ENCODE results near the gene STX11.
A peak's percentile ranks its signal among the peaks of the same experiment; 100 is the strongest.

STX11 gene

DNA sequence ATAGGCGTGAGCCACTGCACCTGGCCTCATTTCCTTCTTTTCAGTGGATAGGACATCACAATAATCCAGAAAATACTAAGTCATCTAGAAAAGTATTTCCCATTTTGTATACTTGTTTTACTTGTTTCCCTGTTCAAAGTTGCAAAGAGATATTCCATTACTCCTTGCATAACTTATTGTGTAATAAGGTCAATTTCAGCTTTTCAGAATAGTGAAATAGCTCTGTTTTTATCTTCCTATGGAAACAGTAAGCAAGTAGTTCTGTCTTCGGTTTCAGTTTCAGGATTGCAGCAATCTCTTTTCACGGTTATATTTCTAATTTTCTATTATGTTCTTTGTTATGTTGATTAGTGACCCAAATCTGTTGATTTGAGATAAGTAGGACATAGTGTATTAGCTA, 6.0 kb downstream of the STX11 start:
- TF ChIP-seq, protein P1, sequence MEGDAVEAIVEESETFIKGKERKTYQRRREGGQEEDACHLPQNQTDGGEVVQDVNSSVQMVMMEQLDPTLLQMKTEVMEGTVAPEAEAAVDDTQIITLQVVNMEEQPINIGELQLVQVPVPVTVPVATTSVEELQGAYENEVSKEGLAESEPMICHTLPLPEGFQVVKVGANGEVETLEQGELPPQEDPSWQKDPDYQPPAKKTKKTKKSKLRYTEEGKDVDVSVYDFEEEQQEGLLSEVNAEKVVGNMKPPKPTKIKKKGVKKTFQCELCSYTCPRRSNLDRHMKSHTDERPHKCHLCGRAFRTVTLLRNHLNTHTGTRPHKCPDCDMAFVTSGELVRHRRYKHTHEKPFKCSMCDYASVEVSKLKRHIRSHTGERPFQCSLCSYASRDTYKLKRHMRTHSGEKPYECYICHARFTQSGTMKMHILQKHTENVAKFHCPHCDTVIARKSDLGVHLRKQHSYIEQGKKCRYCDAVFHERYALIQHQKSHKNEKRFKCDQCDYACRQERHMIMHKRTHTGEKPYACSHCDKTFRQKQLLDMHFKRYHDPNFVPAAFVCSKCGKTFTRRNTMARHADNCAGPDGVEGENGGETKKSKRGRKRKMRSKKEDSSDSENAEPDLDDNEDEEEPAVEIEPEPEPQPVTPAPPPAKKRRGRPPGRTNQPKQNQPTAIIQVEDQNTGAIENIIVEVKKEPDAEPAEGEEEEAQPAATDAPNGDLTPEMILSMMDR (conservative IDR thresholded peaks at IDR 0.05; ENCODE audit: low read depth, low read length), result no peak

GRCh38 chr6:144156991-144157390, 6.7 kb downstream of the STX11 start:
- H3K27ac ChIP-seq, result peak overlapping the region; percentile 59; the same call in 1 of the 2 replicates
- peak overlapping the region; percentile 93; the same call in 1 of the 2 replicates for H3K4me2 ChIP-seq
- peaks cover 16% of the 10 kb centered on the region for H3K79me2 ChIP-seq (ENCODE audit: insufficient read depth, low read depth)
- H3K36me3 ChIP-seq (ENCODE audit: insufficient read depth), result no peaks in the 10 kb centered on the region
- peaks cover 63% of the 10 kb centered on the region for H3K4me1 ChIP-seq (ENCODE audit: low read depth, poor library complexity, severe bottlenecking)
- H3K27me3 ChIP-seq (ENCODE audit: insufficient read depth, low read depth), result no peaks in the 10 kb centered on the region
- no peak overlapping the region for H3K9ac ChIP-seq
- no peaks in the 10 kb centered on the region for H4K20me1 ChIP-seq (ENCODE audit: insufficient read depth)
- no peak overlapping the region for H3K4me3 ChIP-seq (IDR thresholded peaks at IDR 0.05; ENCODE audit: insufficient read depth, low read depth, low read length)
- TF ChIP-seq, protein P1 (conservative IDR thresholded peaks at IDR 0.05; ENCODE audit: low read depth, low read length), result no peak
- H2AFZ ChIP-seq (ENCODE audit: low read depth), result no peak overlapping the region

More for the DNA sequence above, 6.0 kb downstream of the STX11 start:
- H2AFZ ChIP-seq (ENCODE audit: low read depth), result no peak overlapping the region
- H3K4me1 ChIP-seq (ENCODE audit: low read depth, poor library complexity, severe bottlenecking), result peaks cover 69% of the 10 kb centered on the region
- no peaks in the 10 kb centered on the region for H4K20me1 ChIP-seq (ENCODE audit: insufficient read depth)
- H3K79me2 ChIP-seq (ENCODE audit: insufficient read depth, low read depth), result peaks cover 19% of the 10 kb centered on the region
- peak overlapping the region; percentile 93 for H3K4me2 ChIP-seq
- H3K9ac ChIP-seq, result peak overlapping the region; percentile 13; the same call in 1 of the 2 replicates
- H3K36me3 ChIP-seq (ENCODE audit: insufficient read depth), result no peaks in the 10 kb centered on the region
- H3K27ac ChIP-seq, result peak overlapping the region; percentile 59; the same call in 1 of the 2 replicates
- no peak overlapping the region for H3K4me3 ChIP-seq (IDR thresholded peaks at IDR 0.05; ENCODE audit: insufficient read depth, low read depth, low read length)
- no peaks in the 10 kb centered on the region for H3K27me3 ChIP-seq (ENCODE audit: insufficient read depth, low read depth)

DNA sequence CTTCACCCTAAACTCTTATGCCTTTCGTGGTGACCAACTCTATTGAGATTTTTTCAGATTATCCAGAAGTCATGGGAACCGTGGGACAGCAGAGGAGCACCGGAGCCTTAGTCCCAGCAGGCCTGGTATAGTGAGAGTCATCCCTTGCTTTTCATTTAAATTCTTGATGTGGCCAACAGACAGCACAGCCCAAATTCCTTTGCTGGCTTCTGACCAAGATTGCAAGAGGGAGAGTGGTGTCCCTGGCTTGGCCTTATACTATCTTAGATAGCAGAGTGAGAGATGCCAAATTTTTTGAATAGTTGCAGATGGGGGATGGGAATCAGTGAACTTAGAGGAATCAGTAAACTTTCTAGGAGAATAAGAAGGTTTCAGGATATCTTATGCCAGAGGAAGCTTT, 7.8 kb downstream of the STX11 start:
- TF ChIP-seq, protein P1 (conservative IDR thresholded peaks at IDR 0.05; ENCODE audit: low read depth, low read length), result no peak
- Histone ChIP-seq H3K27ac (no peak overlapping the region), H3K9ac (no peak overlapping the region), H3K27me3 (ENCODE audit: insufficient read depth, low read depth) (no peaks in the 10 kb centered on the region), H3K79me2 (ENCODE audit: insufficient read depth, low read depth) (peaks cover 7% of the 10 kb centered on the region; the same call in 1 of the 2 replicates), H4K20me1 (ENCODE audit: insufficient read depth) (no peaks in the 10 kb centered on the region), H3K4me3 (IDR thresholded peaks at IDR 0.05; ENCODE audit: insufficient read depth, low read depth, low read length) (no peak overlapping the region), H3K4me1 (ENCODE audit: low read depth, poor library complexity, severe bottlenecking) (peaks cover 52% of the 10 kb centered on the region), H3K36me3 (ENCODE audit: insufficient read depth) (no peaks in the 10 kb centered on the region), H3K4me2 (no peak overlapping the region), H2AFZ (ENCODE audit: low read depth) (no peak overlapping the region)

DNA sequence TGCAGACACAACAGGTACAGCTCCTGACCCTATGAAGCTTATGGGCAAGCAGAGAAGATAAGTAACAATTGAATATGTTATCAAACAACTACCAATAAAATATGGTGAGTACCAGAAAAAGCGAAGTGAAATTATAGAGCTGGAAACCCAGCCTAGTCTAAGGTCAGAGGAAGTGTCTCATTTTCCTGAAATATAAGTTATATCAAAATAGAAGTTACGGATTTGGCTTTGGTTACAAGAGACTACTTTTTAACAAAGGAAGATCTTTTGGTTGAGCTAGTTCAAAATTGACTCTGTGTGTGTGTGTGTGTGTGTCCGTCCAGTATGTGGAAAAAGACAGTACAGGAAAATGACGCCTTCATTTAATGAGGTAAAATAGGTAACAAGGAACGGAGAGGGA, 8.9 kb downstream of the STX11 start:
- Histone ChIP-seq H3K9ac (no peak overlapping the region), H3K79me2 (ENCODE audit: insufficient read depth, low read depth) (no peaks in the 10 kb centered on the region), H3K4me2 (no peak overlapping the region), H2AFZ (ENCODE audit: low read depth) (no peak overlapping the region), H3K27me3 (ENCODE audit: insufficient read depth, low read depth) (no peaks in the 10 kb centered on the region), H3K4me3 (IDR thresholded peaks at IDR 0.05; ENCODE audit: insufficient read depth, low read depth, low read length) (no peak overlapping the region), H4K20me1 (ENCODE audit: insufficient read depth) (no peaks in the 10 kb centered on the region), H3K27ac (no peak overlapping the region), H3K36me3 (ENCODE audit: insufficient read depth) (no peaks in the 10 kb centered on the region), H3K4me1 (ENCODE audit: low read depth, poor library complexity, severe bottlenecking) (peaks cover 42% of the 10 kb centered on the region)
- TF ChIP-seq, protein P1 (conservative IDR thresholded peaks at IDR 0.05; ENCODE audit: low read depth, low read length), result no peak
